Osteocyte (in vitro differentiated cells): ENCODE results near the gene MINDY1. TPM values are rescaled to one million over a fixed set of nuclear protein-coding genes. Genes with fewer than 3 reads are reported as not detected.

Experiments used
- DNase-seq: peaks from one replicate; pipeline ENCODE4 v3.0.0; 2021; ENCODE audit warnings: mixed read lengths; ENCODE audit not compliant: unreplicated experiment; ENCODE audit errors: extremely low spot score
- H3K27ac Mint-ChIP-seq: one replicate; pipeline ENCODE4 v1.8.0; 2021; ENCODE audit warnings: mild to moderate bottlenecking, mixed read lengths; ENCODE audit not compliant: unreplicated experiment
- H3K27me3 Mint-ChIP-seq: one replicate; pipeline ENCODE4 v1.8.0; 2021; ENCODE audit warnings: mixed read lengths; ENCODE audit not compliant: unreplicated experiment
- H3K36me3 Mint-ChIP-seq: one replicate; pipeline ENCODE4 v1.8.0; 2021; ENCODE audit warnings: mixed read lengths; ENCODE audit not compliant: unreplicated experiment
- H3K4me1 Mint-ChIP-seq: one replicate; pipeline ENCODE4 v1.8.0; 2021; ENCODE audit warnings: mixed read lengths; ENCODE audit not compliant: unreplicated experiment
- H3K4me3 Mint-ChIP-seq: one replicate; pipeline ENCODE4 v1.8.0; 2021; ENCODE audit warnings: mild to moderate bottlenecking, moderate library complexity, mixed read lengths; ENCODE audit not compliant: unreplicated experiment
- H3K9me3 Mint-ChIP-seq: one replicate; pipeline ENCODE4 v1.8.0; 2021; ENCODE audit warnings: mixed read lengths; ENCODE audit not compliant: unreplicated experiment
- CTCF ChIP-seq: fragments of 200-600 bp; sonication (generic); IDR thresholded peaks from 2 replicates; pipeline ENCODE4 v1.5.0; 2021; ENCODE audit warnings: antibody characterized with exemption, mild to moderate bottlenecking, moderate library complexity
- total RNA-seq: library from RNA; stranded (reverse); gene quantifications from 2 replicates; pipeline ENCODE4 v1.2.1, GENCODE V29; 2021

The MINDY1 gene
- total RNA-seq, 1 donor from 2014 or later, result 22.2 TPM

GRCh38 chr1:150973836-150974579, 32.7 kb downstream of the MINDY1 start:
- Mint-ChIP-seq H3K9me3 (no peaks in the 10 kb centered on the region), H3K27me3 (no peaks in the 10 kb centered on the region), H3K36me3 (no peaks in the 10 kb centered on the region), H3K4me3 (peak overlapping the region; percentile 83), H3K4me1 (peaks cover 53% of the 10 kb centered on the region), H3K27ac (peak overlapping the region; percentile 89)
- DNase-seq, result no peak
- TF ChIP-seq CTCF, result no peak

GRCh38 chr1:150973258-150973835, 33.4 kb downstream of the MINDY1 start:
- H3K4me1 Mint-ChIP-seq, result peaks cover 55% of the 10 kb centered on the region
- no peaks in the 10 kb centered on the region for H3K27me3 Mint-ChIP-seq
- no peak for DNase-seq
- peak overlapping the region; percentile 89 for H3K27ac Mint-ChIP-seq
- TF ChIP-seq CTCF, result no peak
- H3K4me3 Mint-ChIP-seq, result peak overlapping the region; percentile 83
- no peaks in the 10 kb centered on the region for H3K9me3 Mint-ChIP-seq
- H3K36me3 Mint-ChIP-seq, result no peaks in the 10 kb centered on the region

GRCh38 chr1:150972417-150972940, 34.2 kb downstream of the MINDY1 start:
- Mint-ChIP-seq H3K27me3 (no peaks in the 10 kb centered on the region), H3K27ac (peak overlapping the region; percentile 89), H3K4me3 (peak overlapping the region; percentile 83), H3K9me3 (no peaks in the 10 kb centered on the region), H3K4me1 (peaks cover 52% of the 10 kb centered on the region), H3K36me3 (peaks cover 9% of the 10 kb centered on the region)
- DNase-seq, result no peak
- TF ChIP-seq CTCF, result no peak

- Mint-ChIP-seq H3K36me3 (peaks cover 13% of the 10 kb centered on the region), H3K27ac (peak overlapping the region; percentile 89), H3K4me1 (peaks cover 45% of the 10 kb centered on the region), H3K27me3 (no peaks in the 10 kb centered on the region), H3K9me3 (no peaks in the 10 kb centered on the region), H3K4me3 (peak overlapping the region; percentile 83)
- TF ChIP-seq CTCF, result no peak
- no peak for DNase-seq
Observed at GRCh38 chr1:150971583-150972416, 34.9 kb downstream of the MINDY1 start.
